Measurements from ENCODE around the gene ST7. TPM values are rescaled to one million over a fixed set of nuclear protein-coding genes. Genes with fewer than 3 reads are reported as not detected.

Gene ST7
- total RNA-seq, 2 experiments from 2014 or later: 9.6 to 10.7 TPM

GRCh38 chr7:117017702-117018266 lies 64.5 kb downstream of the ST7 start:
- DNase-seq (ENCODE audit: low spot score): no peak
- no peak overlapping the region for H2AFZ ChIP-seq (ENCODE audit: low read length)
- TF ChIP-seq EZH2phosphoT487 (IDR thresholded peaks at IDR 0.05; ENCODE audit: borderline replicate concordance, low read depth, low read length) (no peak), CTCF (conservative IDR thresholded peaks at IDR 0.05; ENCODE audit: low read length) (no peak)
- no peaks in the 10 kb centered on the region for H3K9me3 ChIP-seq (ENCODE audit: low read length)
- no peaks in the 10 kb centered on the region for H3K4me1 ChIP-seq (ENCODE audit: insufficient read depth, low read length, poor library complexity, severe bottlenecking)
- H3K36me3 ChIP-seq (ENCODE audit: insufficient read depth, low read length): no peaks in the 10 kb centered on the region
- CTCF ChIA-PET (ENCODE audit: unreplicated experiment): no interaction called here
- H3K4me2 ChIP-seq (ENCODE audit: low read length): no peak overlapping the region
- intact Hi-C loops (cut with micrococcal nuclease; ENCODE audit: unreplicated experiment): no loop called here
- no TSS peak for BruUV-seq (replicated peaks)
- no peak overlapping the region for H3K27ac ChIP-seq (ENCODE audit: low read depth, low read length, poor library complexity, severe bottlenecking)
- POLR2A ChIA-PET: interaction anchor here (0.7 kb wide), 1 partner anchor 54 kb away, joined by 3 read pairs; no protein-coding TSS in a partner anchor
- H3K79me2 ChIP-seq (ENCODE audit: insufficient read depth, low read depth, low read length): no peaks in the 10 kb centered on the region
- H4K20me1 ChIP-seq (ENCODE audit: insufficient read depth, low read length): no peaks in the 10 kb centered on the region; the same call in 1 of the 2 replicates
- no peak overlapping the region for H3K4me3 ChIP-seq (ENCODE audit: low read depth, low read length, poor library complexity, severe bottlenecking)
- no peaks in the 10 kb centered on the region for H3K9me2 ChIP-seq (ENCODE audit: insufficient read depth, low read length)

- TF ChIP-seq EZH2phosphoT487 (IDR thresholded peaks at IDR 0.05; ENCODE audit: borderline replicate concordance, low read depth, low read length) (no peak), CTCF (conservative IDR thresholded peaks at IDR 0.05; ENCODE audit: low read length) (no peak)
- no peak overlapping the region for H3K4me3 ChIP-seq (ENCODE audit: low read depth, low read length, poor library complexity, severe bottlenecking)
- H3K27ac ChIP-seq (ENCODE audit: low read depth, low read length, poor library complexity, severe bottlenecking): no peak overlapping the region
- no peak for DNase-seq (ENCODE audit: low spot score)
- no peaks in the 10 kb centered on the region; the same call in 1 of the 2 replicates for H4K20me1 ChIP-seq (ENCODE audit: insufficient read depth, low read length)
- intact Hi-C loops (cut with micrococcal nuclease; ENCODE audit: unreplicated experiment): no loop called here
- no peaks in the 10 kb centered on the region for H3K36me3 ChIP-seq (ENCODE audit: insufficient read depth, low read length)
- no peak overlapping the region for H3K4me2 ChIP-seq (ENCODE audit: low read length)
- no peak overlapping the region for H2AFZ ChIP-seq (ENCODE audit: low read length)
- no peaks in the 10 kb centered on the region for H3K9me2 ChIP-seq (ENCODE audit: insufficient read depth, low read length)
- no peaks in the 10 kb centered on the region for H3K9me3 ChIP-seq (ENCODE audit: low read length)
- POLR2A ChIA-PET: no interaction called here
- CTCF ChIA-PET (ENCODE audit: unreplicated experiment): no interaction called here
- BruUV-seq (replicated peaks): no TSS peak
- no peaks in the 10 kb centered on the region for H3K79me2 ChIP-seq (ENCODE audit: insufficient read depth, low read depth, low read length)
- no peaks in the 10 kb centered on the region for H3K4me1 ChIP-seq (ENCODE audit: insufficient read depth, low read length, poor library complexity, severe bottlenecking)
Observed at GRCh38 chr7:117018713-117019112, 65.4 kb downstream of the ST7 start.

GRCh38 chr7:117019287-117019686 lies 66.0 kb downstream of the ST7 start:
- Histone ChIP-seq H3K4me2 (ENCODE audit: low read length) (no peak overlapping the region), H4K20me1 (ENCODE audit: insufficient read depth, low read length) (no peaks in the 10 kb centered on the region; the same call in 1 of the 2 replicates), H2AFZ (ENCODE audit: low read length) (no peak overlapping the region), H3K9me2 (ENCODE audit: insufficient read depth, low read length) (no peaks in the 10 kb centered on the region), H3K79me2 (ENCODE audit: insufficient read depth, low read depth, low read length) (no peaks in the 10 kb centered on the region), H3K4me1 (ENCODE audit: insufficient read depth, low read length, poor library complexity, severe bottlenecking) (no peaks in the 10 kb centered on the region), H3K9me3 (ENCODE audit: low read length) (no peaks in the 10 kb centered on the region), H3K27ac (ENCODE audit: low read depth, low read length, poor library complexity, severe bottlenecking) (no peak overlapping the region), H3K36me3 (ENCODE audit: insufficient read depth, low read length) (no peaks in the 10 kb centered on the region), H3K4me3 (ENCODE audit: low read depth, low read length, poor library complexity, severe bottlenecking) (no peak overlapping the region)
- CTCF ChIA-PET (ENCODE audit: unreplicated experiment): no interaction called here
- TF ChIP-seq EZH2phosphoT487 (IDR thresholded peaks at IDR 0.05; ENCODE audit: borderline replicate concordance, low read depth, low read length): no peak
- TF ChIP-seq CTCF (conservative IDR thresholded peaks at IDR 0.05; ENCODE audit: low read length): no peak
- POLR2A ChIA-PET: no interaction called here
- no peak for DNase-seq (ENCODE audit: low spot score)
- intact Hi-C loops (cut with micrococcal nuclease; ENCODE audit: unreplicated experiment): no loop called here
- no TSS peak for BruUV-seq (replicated peaks)

Measured in OCI-LY7 (cell line).